ENCODE data around the gene GLTP. TPM values are rescaled to one million over a fixed set of nuclear protein-coding genes. Genes with fewer than 3 reads are reported as not detected.

The GLTP gene
- total and polyA plus RNA-seq, 2 of the 13 experiments (the other 11 are each of a cell fraction or from before 2014, with no cell fraction given) = 10.7 to 12.9 TPM

GRCh38 chr12:109879351-109880042 lies 844 bp downstream of the GLTP start:
- no TSS peak for BruUV-seq (replicated peaks)
- DNase-seq (ENCODE audit: low spot score) (no peak), ATAC-seq (peak; percentile 14; the same call in 2 of the 3 replicates), FAIRE-seq (no peak)
- in situ Hi-C loops (cut with HindIII; ENCODE audit: extremely low pct_ligation_motif_present, low pct_unique_long_range_greater_than_20kb) = loop anchor here (5.0 kb wide), 1 partner anchor 32 kb away; no protein-coding TSS in a partner anchor
- peak overlapping the region; percentile 98 for H3K4me2 ChIP-seq (ENCODE audit: low read depth, low read length)
- H2AFZ ChIP-seq (ENCODE audit: low read length) = peak overlapping the region; percentile 46
- intact Hi-C loops (cut with micrococcal nuclease; ENCODE audit: unreplicated experiment) = loop anchor here (1.0 kb wide), 1 partner anchor 26 kb away; no protein-coding TSS in a partner anchor
- H3K9ac ChIP-seq (ENCODE audit: insufficient read depth, low read depth, low read length) = peak overlapping the region; percentile 75
- peak; percentile 34; the same call in 1 of the 2 replicates for TF ChIP-seq ZNF441 (CRISPR knock-in tag; IDR thresholded peaks at IDR 0.05; ENCODE audit: borderline replicate concordance)
- 0 out of 2 replicates have a peak, but pooled peaks have one; percentile 56 for TF ChIP-seq ZNF605 (CRISPR knock-in tag; IDR thresholded peaks at IDR 0.05)
- no peak for TF ChIP-seq FUBP1 (CRISPR knock-in tag; IDR thresholded peaks at IDR 0.05; ENCODE audit: borderline replicate concordance)
- no peak for TF ChIP-seq CEBPB (IDR thresholded peaks at IDR 0.05; ENCODE audit: borderline replicate concordance, low read depth, low read length)
- 0 out of 2 replicates have a peak, but pooled peaks have one; percentile 39 for TF ChIP-seq ZMAT3 (CRISPR knock-in tag; conservative IDR thresholded peaks at IDR 0.05)
- TF ChIP-seq FOXO4 (CRISPR knock-in tag; conservative IDR thresholded peaks at IDR 0.05) = 0 out of 2 replicates have a peak, but pooled peaks have one; percentile 43
- peak overlapping the region; percentile 70 to 92 (median 80) for H3K4me3 ChIP-seq (replicated peaks in 1 of 3; ENCODE audit: insufficient read depth in 1 of 3, low read depth in 2 of 3, low read length in 3 of 3)
- peaks cover 7% of the 10 kb centered on the region for H3K79me2 ChIP-seq (ENCODE audit: insufficient read depth, low read length)
- H3K9me3 ChIP-seq (ENCODE audit: low read length) = no peaks in the 10 kb centered on the region
- CTCF ChIA-PET (ENCODE audit: low intra/inter-chr PET ratio, low total read pairs) = interaction anchor here (1.4 to 2.3 kb wide), 2 partner anchors 27 to 74 kb away, joined by 8 to 32 read pairs; no protein-coding TSS in a partner anchor
- H3K36me3 ChIP-seq (replicated peaks in 1 of 2; ENCODE audit: control insufficient read depth in 1 of 2, insufficient read depth in 2 of 2, low read length in 2 of 2) = no peaks in the 10 kb centered on the region
- no peaks in the 10 kb centered on the region for H4K20me1 ChIP-seq (ENCODE audit: insufficient read depth, low read length)
- H3K27ac ChIP-seq (ENCODE audit: extremely low read length, insufficient read depth, low read length) = no peak overlapping the region
- peaks cover 64% of the 10 kb centered on the region for H3K4me1 ChIP-seq (ENCODE audit: insufficient read depth, low read length)
- H3K27me3 ChIP-seq (ENCODE audit: control insufficient read depth in 1 of 2, insufficient read depth in 2 of 2, low read length in 2 of 2) = peaks cover 0 to 9% of the 10 kb centered on the region in 2 experiments; a peak in 2 of 5 replicates
- POLR2A ChIA-PET = interaction anchor here (1.6 kb wide), 1 partner anchor 15 kb away, joined by 6 read pairs; no protein-coding TSS in a partner anchor
- WGBS (ENCODE audit: low lambda C conversion rate) = under 1% methylated on average over 8 of the region's 13 CpGs
